Measurements from ENCODE around the gene TMTC3.

- TF ChIP-seq EP300 (IDR thresholded peaks at IDR 0.05) (no peak), POLR2A (IDR thresholded peaks at IDR 0.05) (no peak)
Observed at GRCh38 chr12:88202500-88202899, 60.4 kb downstream of the TMTC3 start.

All from upper lobe of left lung (tissue), 4 donors.